IMR-90 (cell line): ENCODE measurements around the gene NFKBIB. TPM values are rescaled to one million over a fixed set of nuclear protein-coding genes. Genes with fewer than 3 reads are reported as not detected.
A peak's percentile ranks its signal among the peaks of the same experiment; 100 is the strongest.

Experiments used
- ATAC-seq: fragments of 200-7000 bp; cut with Tn5 transposase; 2 replicates; pipeline ENCODE4 v1.9.1; 2020; ENCODE audit warnings: low read depth, mild to moderate bottlenecking, moderate library complexity
- BruUV-seq: library from RNA; stranded (reverse); fragments of 400-500 nt; replicated peaks from 2 replicates; lab custom pipeline; 2021; lab: Mats Ljungman, UMichigan
- CTCF ChIA-PET: fragments of 300-600 bp; formaldehyde crosslinking; extraction: SDS; loops from one replicate; lab custom pipeline; 2021; ENCODE audit warnings: antibody characterized with exemption; lab: Yijun Ruan, JAX
- POLR2A ChIA-PET: fragments of 300-600 bp; sonication (Branson Sonifier 250); formaldehyde crosslinking; loops from one replicate; lab custom pipeline; 2022; ENCODE audit warnings: antibody characterized with exemption; ENCODE audit not compliant: unreplicated experiment; lab: Charles Lee
- DNase-seq: peaks from one replicate; pipeline ENCODE4 v3.0.0; 2013
- H2AFZ ChIP-seq: replicated peaks from 2 replicates; pipeline ENCODE3; 2013; ENCODE audit warnings: low read length, mild to moderate bottlenecking; ENCODE audit not compliant: poor library complexity
- H2AK5ac ChIP-seq: 2 replicates; pipeline ENCODE4 v1.6.1; 2013; ENCODE audit warnings: low read depth, low read length, inconsistent platforms
- H2AK9ac ChIP-seq: replicated peaks from 2 replicates; pipeline ENCODE3; 2013; ENCODE audit warnings: mild to moderate bottlenecking, low read depth, low read length, moderate library complexity; ENCODE audit not compliant: poor library complexity
- H2BK120ac ChIP-seq: 2 replicates; pipeline ENCODE4 v1.6.1; 2013; ENCODE audit warnings: low read depth, low read length, inconsistent platforms
- H2BK15ac ChIP-seq: 3 replicates; pipeline ENCODE4 v1.6.1; 2013; ENCODE audit warnings: low read depth, low read length, inconsistent platforms
- H2BK20ac ChIP-seq: 2 replicates; pipeline ENCODE4 v1.6.1; 2013; ENCODE audit warnings: low read depth, mild to moderate bottlenecking, inconsistent platforms, low read length, moderate library complexity
- H2BK5ac ChIP-seq: 2 replicates; pipeline ENCODE4 v1.6.1; 2013; ENCODE audit warnings: mild to moderate bottlenecking, low read depth, low read length, inconsistent platforms; ENCODE audit not compliant: poor library complexity, severe bottlenecking
- H3K14ac ChIP-seq: replicated peaks from 2 replicates; pipeline ENCODE4 v1.6.1; 2013; ENCODE audit warnings: low read depth, low read length, inconsistent platforms
- H3K18ac ChIP-seq: 2 replicates; pipeline ENCODE4 v1.6.1; 2013; ENCODE audit warnings: low read depth, low read length, control low read depth
- H3K23ac ChIP-seq: 2 replicates; pipeline ENCODE4 v1.6.1; 2013; ENCODE audit warnings: low read depth, low read length, inconsistent platforms
- H3K27ac ChIP-seq: 2 replicates; pipeline ENCODE4 v1.5.1; 2013; ENCODE audit warnings: mild to moderate bottlenecking, control low read depth, low read length; ENCODE audit not compliant: insufficient read depth
- H3K27me3 ChIP-seq: 2 replicates; pipeline ENCODE4 v1.6.1; 2013; ENCODE audit warnings: low read length; ENCODE audit not compliant: control insufficient read depth, insufficient read depth
- H3K36me3 ChIP-seq: 2 replicates; pipeline ENCODE4 v1.6.1; 2013; ENCODE audit warnings: low read length, mixed read lengths; ENCODE audit not compliant: control insufficient read depth, insufficient read depth
- H3K4ac ChIP-seq: 2 replicates; pipeline ENCODE4 v1.6.1; 2013; ENCODE audit warnings: low read depth, low read length, inconsistent platforms
- H3K4me1 ChIP-seq: 2 replicates; pipeline ENCODE4 v1.6.1; 2013; ENCODE audit warnings: low read length, mixed read lengths; ENCODE audit not compliant: control insufficient read depth, insufficient read depth
- H3K4me2 ChIP-seq: 2 replicates; pipeline ENCODE4 v1.6.1; 2013; ENCODE audit warnings: low read depth, mild to moderate bottlenecking, control low read depth, low read length, moderate library complexity
- H3K4me3 ChIP-seq: 2 replicates; pipeline ENCODE4 v1.5.1; 2013; ENCODE audit warnings: low read depth, mild to moderate bottlenecking, control low read depth, low read length, moderate library complexity; ENCODE audit not compliant: insufficient read depth
- H3K56ac ChIP-seq: 2 replicates; pipeline ENCODE4 v1.6.1; 2013; ENCODE audit warnings: low read length, inconsistent platforms; ENCODE audit not compliant: insufficient read depth; ENCODE audit errors: extremely low read depth
- H3K79me1 ChIP-seq, 2 experiments: 2 replicates each; pipeline ENCODE4 v1.6.1; 2013; ENCODE audit warnings: low read length in 2 of 2, inconsistent platforms in 1 of 2, low read depth in 1 of 2
- H3K9ac ChIP-seq: 2 replicates; pipeline ENCODE4 v1.6.1; 2013; ENCODE audit warnings: low read depth, low read length, control low read depth
- H3K9me1 ChIP-seq: 2 replicates; pipeline ENCODE4 v1.6.1; 2013; ENCODE audit warnings: low read length, inconsistent platforms; ENCODE audit not compliant: insufficient read depth
- H3K9me3 ChIP-seq: 2 replicates; pipeline ENCODE4 v1.6.1; 2013; ENCODE audit warnings: low read length; ENCODE audit not compliant: control insufficient read depth, insufficient read depth
- H4K20me1 ChIP-seq: 2 replicates; pipeline ENCODE4 v1.6.1; 2013; ENCODE audit warnings: low read length, inconsistent platforms; ENCODE audit not compliant: insufficient read depth
- H4K5ac ChIP-seq: 2 replicates; pipeline ENCODE4 v1.6.1; 2013; ENCODE audit warnings: mild to moderate bottlenecking, low read depth, low read length, control low read depth
- H4K8ac ChIP-seq, 2 experiments: 2 replicates each; pipeline ENCODE4 v1.6.1; 2013; ENCODE audit warnings: low read depth in 2 of 2, low read length in 2 of 2, control low read depth in 1 of 2, inconsistent platforms in 1 of 2
- H4K91ac ChIP-seq: 2 replicates; pipeline ENCODE4 v1.6.1; 2013; ENCODE audit warnings: low read depth, low read length, inconsistent platforms; ENCODE audit not compliant: insufficient read depth
- CEBPB ChIP-seq: IDR thresholded peaks from 2 replicates; pipeline ENCODE4 v1.6.1; 2012; ENCODE audit warnings: low read depth, low read length, improper control_type of control experiment
- FOS ChIP-seq: fragments of 150-350 bp; IDR thresholded peaks from 2 replicates; pipeline ENCODE4 v1.6.1; 2016; ENCODE audit warnings: low read depth, low read length
- MAFK ChIP-seq: IDR thresholded peaks from 2 replicates; pipeline ENCODE4 v1.6.1; 2012; ENCODE audit warnings: low read depth, low read length, improper control_type of control experiment
- MAZ ChIP-seq: IDR thresholded peaks from 2 replicates; pipeline ENCODE4 v1.6.1; 2012; ENCODE audit warnings: low read depth, mild to moderate bottlenecking, low read length, improper control_type of control experiment, moderate library complexity, borderline replicate concordance
- POLR2A ChIP-seq: IDR thresholded peaks from 2 replicates; pipeline ENCODE4 v1.6.1; 2012; ENCODE audit warnings: mild to moderate bottlenecking, low read depth, low read length
- RCOR1 ChIP-seq: IDR thresholded peaks from 2 replicates; pipeline ENCODE4 v1.6.1; 2012; ENCODE audit warnings: mild to moderate bottlenecking, low read length, improper control_type of control experiment; ENCODE audit not compliant: insufficient replicate concordance
- RFX5 ChIP-seq: IDR thresholded peaks from 2 replicates; pipeline ENCODE4 v1.8.0; 2012; ENCODE audit warnings: low read depth, mild to moderate bottlenecking, low read length, moderate library complexity
- SMC3 ChIP-seq: fragments of 150-350 bp; IDR thresholded peaks from 2 replicates; pipeline ENCODE4 v1.6.1; 2016; ENCODE audit warnings: low read depth, mild to moderate bottlenecking, antibody characterized with exemption, low read length, moderate library complexity
- WGBS, 2 experiments: methylation state at CpG; one replicate each; pipeline versions ENCODE4 v1.1.5 to v1.1.7; 2013; ENCODE audit warnings: missing lambda C conversion rate in 2 of 2; ENCODE audit not compliant: insufficient read length in 1 of 2; ENCODE audit errors: extremely low coverage in 2 of 2; 5-methylcytosine and 5-hydroxymethylcytosine counted together
- dilution Hi-C: fragments of 300-500 bp; cut with HindIII; formaldehyde crosslinking; loops from one replicate; pipeline ENCODE4 v1.14.3; 2018; ENCODE audit warnings: low sequenced_read_pairs; ENCODE audit not compliant: unreplicated experiment
- in situ Hi-C: fragments of 300-500 bp; cut with MboI; formaldehyde crosslinking; loops from 3 replicates; pipeline ENCODE4 v1.14.3; 2019; ENCODE audit warnings: low sequenced_read_pairs, inconsistent platforms, mixed read lengths
- intact Hi-C: fragments of 100-400 bp; cut with micrococcal nuclease; formaldehyde crosslinking; loops from 2 replicates; pipeline ENCODE4 v1.10.0; 2022
- polyA plus RNA-seq, 3 experiments: library from polyadenylated mRNA; depleted of rRNA; stranded (reverse); fragments of >200 nt; gene quantifications; 2 replicates each; pipeline ENCODE4 v1.2.3, GENCODE V29; 2012; ENCODE audit warnings: low replicate concordance in 1 of 3
- total RNA-seq: library from RNA; depleted of rRNA; stranded (reverse); fragments of >200 nt; gene quantifications from 2 replicates; pipeline ENCODE4 v1.2.3, GENCODE V29; 2012
- TF ChIP-seq, protein P1 (sequence below): fragments of 150-350 bp; IDR thresholded peaks from 2 replicates; pipeline ENCODE4 v1.6.1; 2017; ENCODE audit warnings: mild to moderate bottlenecking, antibody characterized with exemption, low read length, low read depth
- TF ChIP-seq, protein P2 (sequence below): fragments of 150-350 bp; IDR thresholded peaks from 2 replicates; pipeline ENCODE4 v1.6.1; 2016; ENCODE audit warnings: low read depth, mild to moderate bottlenecking, low read length, moderate library complexity, borderline replicate concordance
- TF ChIP-seq, protein P3 (sequence below): conservative IDR thresholded peaks from 2 replicates; pipeline ENCODE4 v1.5.1; 2012; ENCODE audit warnings: mild to moderate bottlenecking, low read depth, low read length, improper control_type of control experiment

Gene NFKBIB
- total and polyA plus RNA-seq, 2 of the 4 experiments (the other 2 are of a cell fraction) = 7.5 to 25.5 TPM

DNA sequence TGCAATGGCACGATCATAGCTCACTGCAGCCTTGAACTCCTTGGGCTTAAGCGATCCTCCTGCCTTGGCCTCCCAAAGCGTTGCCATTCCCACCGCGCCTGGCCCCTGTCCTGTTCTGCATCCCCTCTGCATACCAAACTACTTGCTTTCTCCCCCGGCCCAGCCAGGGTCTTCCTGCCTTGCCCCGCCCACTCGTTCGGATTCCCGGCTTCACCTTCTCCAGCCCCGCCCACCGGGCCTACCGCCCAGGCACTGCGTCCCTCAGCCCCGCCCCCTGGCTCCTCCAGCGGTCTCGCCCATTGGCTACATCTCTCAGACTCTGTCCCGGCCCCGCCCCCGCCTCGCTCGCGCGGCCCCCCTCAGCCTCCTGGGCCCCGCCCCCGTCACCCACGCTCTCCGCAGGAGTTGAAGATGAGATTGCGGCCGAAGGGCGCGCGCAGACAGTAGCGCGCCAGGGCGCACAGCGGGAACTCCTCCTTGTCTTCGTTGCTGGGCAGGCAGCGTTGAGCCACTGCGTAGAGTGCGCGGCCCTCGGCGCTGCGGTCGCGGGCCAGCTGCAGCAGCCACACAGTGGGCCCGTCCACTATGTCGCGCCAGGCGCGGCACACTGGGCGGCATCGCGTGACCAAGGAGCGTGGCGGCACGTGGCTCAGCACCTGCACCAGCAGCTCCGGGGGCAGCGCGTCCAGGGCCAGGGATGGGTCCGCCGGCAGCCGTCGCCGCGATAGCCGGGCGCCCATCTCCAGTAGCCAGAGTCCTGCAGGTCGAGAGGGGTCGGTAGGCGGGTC lies 50.0 kb downstream of the NFKBIB start:
- H3K27ac ChIP-seq = no peak overlapping the region
- H3K9me3 ChIP-seq = no peaks in the 10 kb centered on the region
- H2BK120ac ChIP-seq = no peak overlapping the region
- in situ Hi-C loops (loop anchor here (10.0 to 25.0 kb wide), 2 partner anchors 375 to 537 kb away; partner anchors contain the start of genes FAM98C and LRFN1), intact Hi-C loops (no loop called here), dilution Hi-C loops (no loop called here)
- no peak overlapping the region for H3K56ac ChIP-seq
- H3K14ac ChIP-seq = no peak overlapping the region
- no peak overlapping the region for H3K18ac ChIP-seq
- H4K5ac ChIP-seq = no peak overlapping the region
- TF ChIP-seq RCOR1 (no peak), SMC3 (no peak), RFX5 (no peak), MAZ (no peak), POLR2A (no peak), MAFK (no peak), FOS (no peak), CEBPB (no peak)
- TF ChIP-seq, protein P1, sequence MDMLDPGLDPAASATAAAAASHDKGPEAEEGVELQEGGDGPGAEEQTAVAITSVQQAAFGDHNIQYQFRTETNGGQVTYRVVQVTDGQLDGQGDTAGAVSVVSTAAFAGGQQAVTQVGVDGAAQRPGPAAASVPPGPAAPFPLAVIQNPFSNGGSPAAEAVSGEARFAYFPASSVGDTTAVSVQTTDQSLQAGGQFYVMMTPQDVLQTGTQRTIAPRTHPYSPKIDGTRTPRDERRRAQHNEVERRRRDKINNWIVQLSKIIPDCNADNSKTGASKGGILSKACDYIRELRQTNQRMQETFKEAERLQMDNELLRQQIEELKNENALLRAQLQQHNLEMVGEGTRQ = no peak
- TF ChIP-seq, protein P2, sequence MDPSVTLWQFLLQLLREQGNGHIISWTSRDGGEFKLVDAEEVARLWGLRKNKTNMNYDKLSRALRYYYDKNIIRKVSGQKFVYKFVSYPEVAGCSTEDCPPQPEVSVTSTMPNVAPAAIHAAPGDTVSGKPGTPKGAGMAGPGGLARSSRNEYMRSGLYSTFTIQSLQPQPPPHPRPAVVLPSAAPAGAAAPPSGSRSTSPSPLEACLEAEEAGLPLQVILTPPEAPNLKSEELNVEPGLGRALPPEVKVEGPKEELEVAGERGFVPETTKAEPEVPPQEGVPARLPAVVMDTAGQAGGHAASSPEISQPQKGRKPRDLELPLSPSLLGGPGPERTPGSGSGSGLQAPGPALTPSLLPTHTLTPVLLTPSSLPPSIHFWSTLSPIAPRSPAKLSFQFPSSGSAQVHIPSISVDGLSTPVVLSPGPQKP = no peak
- TF ChIP-seq, protein P3, sequence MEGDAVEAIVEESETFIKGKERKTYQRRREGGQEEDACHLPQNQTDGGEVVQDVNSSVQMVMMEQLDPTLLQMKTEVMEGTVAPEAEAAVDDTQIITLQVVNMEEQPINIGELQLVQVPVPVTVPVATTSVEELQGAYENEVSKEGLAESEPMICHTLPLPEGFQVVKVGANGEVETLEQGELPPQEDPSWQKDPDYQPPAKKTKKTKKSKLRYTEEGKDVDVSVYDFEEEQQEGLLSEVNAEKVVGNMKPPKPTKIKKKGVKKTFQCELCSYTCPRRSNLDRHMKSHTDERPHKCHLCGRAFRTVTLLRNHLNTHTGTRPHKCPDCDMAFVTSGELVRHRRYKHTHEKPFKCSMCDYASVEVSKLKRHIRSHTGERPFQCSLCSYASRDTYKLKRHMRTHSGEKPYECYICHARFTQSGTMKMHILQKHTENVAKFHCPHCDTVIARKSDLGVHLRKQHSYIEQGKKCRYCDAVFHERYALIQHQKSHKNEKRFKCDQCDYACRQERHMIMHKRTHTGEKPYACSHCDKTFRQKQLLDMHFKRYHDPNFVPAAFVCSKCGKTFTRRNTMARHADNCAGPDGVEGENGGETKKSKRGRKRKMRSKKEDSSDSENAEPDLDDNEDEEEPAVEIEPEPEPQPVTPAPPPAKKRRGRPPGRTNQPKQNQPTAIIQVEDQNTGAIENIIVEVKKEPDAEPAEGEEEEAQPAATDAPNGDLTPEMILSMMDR = no peak
- no TSS peak for BruUV-seq
- 0 out of 2 replicates have a peak, but pooled peaks cover 3% of the 10 kb centered on the region for H3K9me1 ChIP-seq
- peak; percentile 25 for DNase-seq
- H2AFZ ChIP-seq = peak overlapping the region; percentile 86
- no peak overlapping the region for H2BK20ac ChIP-seq
- WGBS, 2 experiments = 35% methylated on average over 31 of the region's 72 CpGs; no CpG with 5 or more reads in 1 of the 2 experiments
- H3K4me2 ChIP-seq = no peak overlapping the region
- no peak overlapping the region for H2BK15ac ChIP-seq
- peak; percentile 82 for ATAC-seq
- peaks cover 2% of the 10 kb centered on the region; the same call in 1 of the 2 replicates for H3K4me1 ChIP-seq
- H2BK5ac ChIP-seq = no peak overlapping the region
- no peak overlapping the region for H4K8ac ChIP-seq
- no peaks in the 10 kb centered on the region for H3K27me3 ChIP-seq
- no peaks in the 10 kb centered on the region for H3K79me1 ChIP-seq
- peak overlapping the region; percentile 5 for H2AK9ac ChIP-seq
- ChIA-PET POLR2A (no interaction called here), CTCF (no interaction called here)
- H3K36me3 ChIP-seq = peaks cover 13% of the 10 kb centered on the region
- H2AK5ac ChIP-seq = no peak overlapping the region
- no peak overlapping the region for H3K4ac ChIP-seq
- H4K91ac ChIP-seq = no peak overlapping the region
- H4K20me1 ChIP-seq = no peaks in the 10 kb centered on the region; the same call in 1 of the 2 replicates
- H3K4me3 ChIP-seq = no peak overlapping the region
- H3K9ac ChIP-seq = no peak overlapping the region
- H3K23ac ChIP-seq = no peak overlapping the region
